Thymus (tissue), 11 donors: ENCODE results near the gene CD47. TPM values are rescaled to one million over a fixed set of nuclear protein-coding genes. Genes with fewer than 3 reads are reported as not detected.
A peak's percentile ranks its signal among the peaks of the same experiment; 100 is the strongest.

ENCODE experiments used
- DNase-seq, 9 donors: peaks; one replicate each; pipeline ENCODE4 v3.0.0-alpha.2; 2013; ENCODE audit warnings: low spot score in 9 of 9, low read depth in 6 of 9, missing footprints in 1 of 9
- H3K27ac ChIP-seq, 2 donors: one replicate each; pipeline ENCODE4 v1.5.1; 2013; ENCODE audit warnings: control low read depth in 1 of 2, low read depth in 1 of 2, low read length in 1 of 2, mild to moderate bottlenecking in 1 of 2, moderate library complexity in 1 of 2
- H3K27me3 ChIP-seq, 2 donors: one replicate each; pipeline ENCODE4 v1.5.1; 2013; ENCODE audit warnings: low read length in 1 of 2; ENCODE audit not compliant: control insufficient read depth in 2 of 2, insufficient read depth in 1 of 2
- H3K36me3 ChIP-seq, 2 donors: one replicate each; pipeline ENCODE4 v1.5.1; 2013; ENCODE audit warnings: low read length in 1 of 2, mild to moderate bottlenecking in 1 of 2, moderate library complexity in 1 of 2; ENCODE audit not compliant: control insufficient read depth in 2 of 2, insufficient read depth in 2 of 2
- H3K4me1 ChIP-seq, 2 donors: one replicate each; pipeline ENCODE4 v1.5.1; 2013; ENCODE audit warnings: low read length in 2 of 2; ENCODE audit not compliant: control insufficient read depth in 2 of 2, insufficient read depth in 2 of 2
- H3K4me3 ChIP-seq, 2 donors: one replicate each; pipeline ENCODE4 v1.5.1; 2013; ENCODE audit warnings: low read length in 2 of 2, control low read depth in 1 of 2, mild to moderate bottlenecking in 1 of 2
- H3K9me3 ChIP-seq, 2 donors: one replicate each; pipeline ENCODE4 v1.5.1; 2013; ENCODE audit warnings: low read length in 1 of 2, mild to moderate bottlenecking in 1 of 2; ENCODE audit not compliant: control insufficient read depth in 2 of 2, insufficient read depth in 1 of 2
- WGBS: extraction: QIAGEN DNeasy Blood & Tissue Kit; methylation state at CpG from one replicate; pipeline ENCODE4 v1.1.7; 2013; 5-methylcytosine and 5-hydroxymethylcytosine counted together
- polyA plus RNA-seq: library from polyadenylated mRNA; stranded (reverse); fragments of 200-250 nt; gene quantifications from one replicate; pipeline ENCODE4 v1.2.3, GENCODE V29; 2013
- total RNA-seq: library from RNA; stranded (reverse); fragments of 120-200 nt; gene quantifications from one replicate; pipeline ENCODE4 v1.2.4, GENCODE V29; 2013
- donor health status: healthy.

Gene CD47
- total and polyA plus RNA-seq, 2 donors, result 65.8 to 103 TPM

DNA sequence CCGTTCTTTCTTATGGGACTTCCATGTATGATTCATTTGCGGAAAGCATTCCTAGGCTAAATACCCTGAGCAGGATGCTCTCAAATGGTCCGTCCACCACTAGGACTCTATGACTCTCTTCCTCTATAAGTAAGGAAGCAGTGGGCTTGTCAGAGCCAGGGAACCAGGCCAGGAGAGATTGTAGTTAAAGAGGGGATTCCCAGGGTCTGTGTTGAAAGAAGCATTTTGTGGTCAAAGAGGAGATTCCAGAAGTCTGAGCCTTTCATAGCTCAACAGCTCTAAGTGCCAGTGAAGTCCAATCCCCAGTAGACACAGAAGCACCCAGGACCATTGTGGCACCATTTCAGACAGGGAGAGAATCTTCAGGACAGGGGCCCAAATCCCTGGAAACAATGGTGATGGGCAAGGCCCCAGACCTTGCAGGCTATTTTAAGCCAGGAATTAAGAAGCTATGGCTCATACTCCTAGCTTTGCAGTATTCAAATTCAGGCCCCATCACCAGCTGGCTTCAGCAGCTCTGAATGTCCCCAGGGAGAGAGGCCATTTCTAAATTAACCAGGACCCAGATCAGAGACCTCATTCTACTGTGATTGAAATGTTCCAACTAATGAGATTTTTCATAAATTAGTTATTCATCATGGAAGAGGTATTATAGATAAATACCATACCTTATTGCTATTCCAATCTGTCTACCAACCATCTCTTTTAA, 81.7 kb downstream of the CD47 start:
- no peak for DNase-seq

DNA sequence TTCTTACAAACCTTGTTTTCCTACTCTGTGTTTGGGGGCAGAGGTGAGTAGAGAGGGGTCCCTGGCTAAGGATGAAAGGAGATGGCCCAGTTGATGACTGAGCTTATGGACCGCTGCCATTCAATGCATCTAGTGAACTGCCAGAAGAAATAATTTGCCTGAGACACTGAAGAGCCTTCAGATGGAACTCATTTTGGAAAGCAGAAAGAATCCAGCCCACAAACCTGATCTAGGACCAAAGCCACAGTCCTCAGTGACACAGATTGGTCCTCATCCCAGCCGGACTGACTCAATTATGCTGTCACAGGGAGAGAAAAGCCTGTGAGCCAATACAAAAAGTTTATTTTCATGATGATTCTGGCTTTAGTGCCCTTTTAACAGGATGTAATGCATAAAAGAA, 82.7 kb downstream of the CD47 start:
- Histone ChIP-seq H3K4me1 (peaks cover 0 to 19% of the 10 kb centered on the region in 2 donors), H3K4me3 (no peak overlapping the region)
- 98% methylated on average over 2 of the region's 2 CpGs for WGBS

More for the DNA sequence above, 81.7 kb downstream of the CD47 start:
- Histone ChIP-seq H3K27ac (no peak overlapping the region), H3K27me3 (no peaks in the 10 kb centered on the region), H3K4me3 (no peak overlapping the region), H3K4me1 (peaks cover 0 to 19% of the 10 kb centered on the region in 2 donors), H3K9me3 (no peaks in the 10 kb centered on the region), H3K36me3 (no peaks in the 10 kb centered on the region)
- 92% methylated on average over 3 of the region's 3 CpGs for WGBS

DNA sequence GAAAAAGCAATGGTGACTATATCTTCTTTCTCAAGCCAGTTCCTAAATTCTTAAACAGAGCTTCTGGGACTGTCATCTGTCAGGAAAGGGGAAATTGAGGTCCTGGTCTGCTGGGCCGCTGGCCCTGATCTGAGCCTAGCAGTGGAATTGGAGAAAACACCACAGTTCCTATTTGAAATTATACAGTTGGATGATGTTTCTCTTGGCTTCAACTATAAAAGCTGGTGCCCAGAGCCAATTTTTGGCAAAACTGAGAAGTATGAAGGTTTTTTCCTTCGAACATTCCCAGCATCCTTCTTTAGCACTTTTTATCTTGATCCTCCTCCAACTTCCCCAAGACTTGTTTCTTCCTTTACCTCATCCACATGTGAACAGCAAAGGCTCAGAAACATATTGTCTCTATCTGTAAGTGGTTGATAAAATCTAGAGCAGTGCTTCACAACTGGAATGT, 83.9 kb downstream of the CD47 start:
- Histone ChIP-seq H3K27ac (peak overlapping the region in 1 of 2 donors; percentile 65), H3K36me3 (no peaks in the 10 kb centered on the region), H3K4me1 (peaks cover 0 to 19% of the 10 kb centered on the region in 2 donors), H3K4me3 (no peak overlapping the region), H3K9me3 (no peaks in the 10 kb centered on the region), H3K27me3 (no peaks in the 10 kb centered on the region)
- no peak for DNase-seq
- 83% methylated on average over 2 of the region's 2 CpGs for WGBS

More for the DNA sequence above, 82.7 kb downstream of the CD47 start:
- H3K9me3 ChIP-seq, result no peaks in the 10 kb centered on the region
- no peaks in the 10 kb centered on the region for H3K36me3 ChIP-seq
- no peaks in the 10 kb centered on the region for H3K27me3 ChIP-seq
- no peak overlapping the region for H3K27ac ChIP-seq
- no peak for DNase-seq

DNA sequence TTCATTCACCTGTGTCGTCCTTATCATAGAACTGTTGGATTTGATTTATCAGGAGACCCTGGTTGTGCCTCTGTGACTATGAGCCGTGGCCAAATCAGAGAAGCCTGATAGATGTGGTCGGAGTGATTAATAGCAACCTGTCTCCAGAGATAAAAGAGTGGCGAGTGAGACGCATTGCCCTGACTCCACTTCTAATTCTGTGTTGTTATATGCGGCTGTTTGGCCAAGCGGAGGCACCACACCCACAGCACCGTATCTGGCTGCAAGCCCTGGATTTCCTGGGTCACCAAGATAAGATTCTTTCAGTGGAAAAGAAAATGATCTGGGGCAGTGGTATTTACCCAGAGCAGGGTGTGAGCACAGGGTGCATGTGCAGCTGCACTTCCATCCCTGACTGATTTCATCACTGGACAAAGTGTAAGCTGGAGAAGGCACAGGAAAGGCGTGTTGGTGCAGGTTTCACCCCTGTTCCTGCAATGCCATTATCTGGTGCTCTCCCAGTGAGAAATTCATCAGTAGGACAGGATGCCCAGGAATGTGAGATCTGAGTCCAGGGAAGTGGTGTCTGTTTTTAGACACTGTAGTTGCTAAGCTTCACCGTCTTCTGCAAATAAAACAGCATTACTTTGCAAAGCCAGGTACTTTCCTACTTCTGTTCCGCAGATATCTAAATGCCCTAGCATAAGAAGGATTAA, 84.6 kb downstream of the CD47 start:
- DNase-seq, result no peak
- H3K27me3 ChIP-seq, result no peaks in the 10 kb centered on the region
- 45% methylated on average over 11 of the region's 11 CpGs for WGBS
- H3K4me1 ChIP-seq, result peaks cover 0 to 19% of the 10 kb centered on the region in 2 donors
- no peaks in the 10 kb centered on the region for H3K9me3 ChIP-seq
- no peak overlapping the region for H3K4me3 ChIP-seq
- no peaks in the 10 kb centered on the region for H3K36me3 ChIP-seq
- H3K27ac ChIP-seq, result peak overlapping the region in 1 of 2 donors; percentile 10

DNA sequence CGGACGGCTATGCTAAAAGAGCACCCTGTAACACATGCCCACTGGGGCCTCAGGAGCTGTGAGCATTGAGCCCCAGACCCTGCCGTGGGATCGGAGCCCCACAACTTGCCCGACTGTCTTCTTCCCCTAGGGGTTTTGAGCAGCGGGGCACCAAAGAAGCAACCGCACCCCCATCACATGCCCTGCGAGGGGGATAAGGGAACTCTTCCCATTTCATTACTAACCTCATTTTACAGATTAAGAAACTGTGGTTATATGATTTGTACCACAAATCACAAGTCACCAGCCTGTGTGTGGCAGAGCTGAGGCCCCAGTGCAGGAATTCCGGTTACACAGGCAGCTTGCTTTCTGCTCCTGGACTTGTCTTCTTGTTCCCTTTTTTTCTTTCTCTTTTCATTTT, 86.2 kb downstream of the CD47 start:
- no peak for DNase-seq
- no peak overlapping the region for H3K4me3 ChIP-seq
- H3K27ac ChIP-seq, result no peak overlapping the region

DNA sequence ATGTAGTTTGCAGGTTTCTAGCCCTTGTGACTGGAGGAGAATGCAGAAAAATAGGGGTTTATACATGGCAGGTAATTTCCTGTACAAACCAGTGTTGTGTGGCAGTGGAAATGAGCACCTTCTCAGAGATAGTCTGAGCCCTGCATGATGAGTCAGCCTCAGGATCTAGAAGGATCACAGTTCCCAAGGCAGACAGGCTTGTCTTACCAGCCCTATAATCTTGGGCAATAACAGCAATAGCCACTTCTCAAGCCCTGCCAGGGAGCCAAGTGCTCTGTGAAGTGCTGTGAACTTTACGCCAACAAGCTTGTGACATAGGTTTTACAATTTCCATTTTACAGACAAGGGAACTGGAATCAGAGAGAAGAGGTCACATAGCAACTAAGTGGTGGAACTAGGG, 89.4 kb downstream of the CD47 start:
- Histone ChIP-seq H3K36me3 (no peaks in the 10 kb centered on the region), H3K4me3 (no peak overlapping the region), H3K4me1 (peaks cover 0 to 11% of the 10 kb centered on the region in 2 donors), H3K27me3 (no peaks in the 10 kb centered on the region), H3K9me3 (no peaks in the 10 kb centered on the region), H3K27ac (no peak overlapping the region)
- DNase-seq, result no peak
- 97% methylated on average over 1 of the region's 1 CpG for WGBS

More for the DNA sequence above, 86.2 kb downstream of the CD47 start:
- no peaks in the 10 kb centered on the region for H3K36me3 ChIP-seq
- H3K27me3 ChIP-seq, result no peaks in the 10 kb centered on the region
- WGBS, result 27% methylated on average over 9 of the region's 9 CpGs
- H3K9me3 ChIP-seq, result no peaks in the 10 kb centered on the region
- peaks cover 0 to 19% of the 10 kb centered on the region in 2 donors for H3K4me1 ChIP-seq

DNA sequence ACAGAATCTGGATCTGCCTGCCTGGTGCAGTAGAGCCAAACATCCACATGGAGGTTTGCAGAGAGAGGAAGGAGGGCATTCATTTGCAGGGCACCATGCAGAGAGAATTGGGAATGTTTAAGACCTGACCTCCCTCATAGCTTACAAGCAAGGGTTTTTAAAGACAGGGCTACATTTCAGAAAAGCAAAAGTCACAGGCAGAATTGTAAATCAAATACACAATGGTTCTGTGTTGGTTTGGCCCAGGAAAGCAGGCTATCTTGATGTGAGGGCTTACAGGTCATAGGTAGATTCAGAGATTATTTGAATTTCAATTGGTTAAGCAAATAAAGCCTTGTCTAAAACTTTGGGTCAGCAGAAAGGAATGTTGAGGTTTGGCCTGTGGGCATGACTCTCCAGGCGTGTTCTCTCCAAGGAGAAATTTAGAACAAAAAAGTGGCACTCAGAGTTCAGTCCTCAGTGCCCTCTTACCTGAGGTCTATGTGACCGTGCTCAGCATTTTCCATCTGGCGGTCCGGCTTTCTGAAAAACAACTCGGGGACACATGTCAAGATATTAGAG, 91.5 kb downstream of the CD47 start:
- Histone ChIP-seq H3K9me3 (no peaks in the 10 kb centered on the region), H3K4me3 (no peak overlapping the region), H3K27ac (no peak overlapping the region), H3K27me3 (no peaks in the 10 kb centered on the region), H3K4me1 (peaks cover 0 to under 1% of the 10 kb centered on the region in 2 donors), H3K36me3 (no peaks in the 10 kb centered on the region)
- WGBS, result 99% methylated on average over 5 of the region's 5 CpGs
- no peak for DNase-seq

DNA sequence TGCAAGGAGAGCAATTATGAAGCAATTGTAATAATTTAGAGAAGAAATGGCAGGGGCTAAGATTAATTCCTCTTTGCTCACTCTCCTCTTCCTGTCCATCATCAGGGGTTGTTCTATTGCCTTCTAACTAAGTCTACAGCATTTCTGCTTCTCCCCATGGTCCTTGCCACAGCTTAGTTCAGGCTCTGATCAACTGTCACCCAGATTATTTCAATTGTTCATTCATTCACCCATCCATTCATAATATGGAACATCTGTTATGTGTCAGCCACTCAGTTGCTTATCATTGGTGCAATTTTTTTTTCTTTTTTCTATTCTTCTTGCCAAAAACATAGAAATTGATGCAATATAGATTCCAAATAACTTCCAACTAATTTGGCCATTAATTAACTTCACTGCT, 93.2 kb downstream of the CD47 start:
- Histone ChIP-seq H3K36me3 (no peaks in the 10 kb centered on the region), H3K9me3 (no peaks in the 10 kb centered on the region), H3K27me3 (no peaks in the 10 kb centered on the region), H3K4me3 (no peak overlapping the region), H3K4me1 (no peaks in the 10 kb centered on the region), H3K27ac (no peak overlapping the region)
- DNase-seq, result no peak

DNA sequence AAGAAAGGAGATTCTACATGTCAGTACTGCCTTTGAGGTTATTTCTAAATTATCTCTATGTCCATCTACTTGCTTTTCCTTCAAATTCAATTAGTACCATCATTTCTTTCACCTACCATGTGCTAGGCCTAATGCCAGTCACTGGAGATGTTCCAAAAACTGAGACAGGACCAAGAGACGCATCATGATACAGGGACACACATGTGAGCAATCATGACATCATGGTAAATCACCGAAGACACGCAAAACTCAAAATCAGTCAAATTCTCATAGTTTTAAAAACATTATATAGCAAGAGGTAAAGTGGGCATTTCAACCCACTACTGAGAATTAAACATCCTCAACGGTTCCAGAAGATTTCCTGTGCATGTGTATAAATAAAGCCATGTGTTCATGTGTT, 95.0 kb downstream of the CD47 start:
- no peaks in the 10 kb centered on the region for H3K9me3 ChIP-seq
- DNase-seq, result no peak
- H3K27ac ChIP-seq, result no peak overlapping the region
- H3K4me1 ChIP-seq, result no peaks in the 10 kb centered on the region
- 87% methylated on average over 4 of the region's 4 CpGs for WGBS
- no peaks in the 10 kb centered on the region for H3K27me3 ChIP-seq
- H3K36me3 ChIP-seq, result no peaks in the 10 kb centered on the region
- no peak overlapping the region for H3K4me3 ChIP-seq
